Activated CD4-positive, alpha-beta T cell treated with anti-CD3 and anti-CD28 coated beads for 48 hours (primary cell): ENCODE measurements around the gene CACNA2D4.

Experiments used
- DNase-seq: peaks from one replicate; pipeline ENCODE4 v3.0.0-alpha.2; 2020

Gene CACNA2D4

DNA sequence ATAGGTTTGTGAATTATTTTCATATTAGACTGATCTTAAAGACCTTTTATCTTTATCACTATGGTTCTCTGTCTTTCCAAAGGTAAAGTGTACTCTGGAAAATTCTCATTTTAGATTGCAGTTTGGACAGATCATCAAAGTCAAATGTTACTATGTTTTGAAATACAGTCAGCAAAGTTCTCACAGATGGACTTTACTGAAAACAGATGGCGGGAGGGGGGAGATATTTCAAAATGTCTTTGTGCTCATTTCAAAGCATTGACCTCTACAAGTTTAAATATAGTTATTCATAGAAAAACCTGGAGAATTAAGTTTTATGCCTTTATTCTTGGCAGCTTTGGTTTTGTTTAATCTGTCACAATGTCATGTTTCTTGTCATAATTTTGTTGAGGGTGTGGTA lies 149.8 kb downstream of the CACNA2D4 start:
- no peak for DNase-seq

DNA sequence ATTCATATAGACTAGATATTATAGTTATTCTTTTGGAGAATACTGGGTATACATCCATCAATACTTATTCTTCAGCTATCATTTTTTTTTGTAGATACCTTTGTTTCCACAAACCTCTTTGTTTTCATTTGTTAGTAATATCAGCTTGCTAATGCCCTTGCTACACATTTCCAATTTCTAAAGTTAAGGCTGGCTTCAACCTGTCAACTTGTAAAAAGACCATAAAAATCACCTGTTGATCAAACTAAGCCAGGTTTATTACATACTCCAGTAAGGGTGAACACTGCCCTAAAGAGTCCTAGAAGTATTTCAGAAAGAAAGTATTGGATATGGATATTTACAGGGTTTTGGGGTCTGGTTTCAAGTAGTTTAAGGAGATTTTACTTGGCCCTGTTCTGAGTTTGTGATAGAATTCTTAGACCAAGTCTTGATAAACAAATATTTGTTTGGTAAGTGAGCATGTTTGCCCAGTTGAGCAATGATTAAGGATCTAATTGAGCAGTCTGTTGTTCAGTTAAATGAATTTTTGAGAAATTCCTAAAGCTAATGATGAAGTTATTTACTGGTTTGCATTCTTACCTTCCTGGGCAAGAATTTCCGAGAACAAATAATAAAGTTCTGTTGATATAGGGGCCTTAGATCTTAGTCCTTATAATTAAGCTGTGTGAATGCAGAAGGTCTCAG lies 150.9 kb downstream of the CACNA2D4 start:
- no peak for DNase-seq

DNA sequence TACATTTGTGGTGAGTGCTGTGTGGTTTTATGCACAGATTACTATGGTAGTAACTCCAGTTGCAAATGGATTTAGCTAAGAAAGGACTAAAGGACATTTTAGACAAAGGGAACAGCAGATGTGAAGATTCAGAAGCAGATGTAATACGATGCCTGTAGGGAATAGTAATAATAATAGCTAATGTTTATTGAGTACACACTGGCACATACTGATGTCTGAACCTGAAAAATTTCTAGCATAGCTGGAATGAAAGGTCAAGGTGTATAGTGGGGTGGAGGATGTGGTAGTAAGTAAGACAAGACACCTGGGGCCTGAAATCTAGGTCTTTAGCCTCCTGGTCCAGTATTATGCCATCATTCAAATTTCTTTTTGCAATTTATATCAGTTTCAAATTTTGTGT lies 152.3 kb downstream of the CACNA2D4 start:
- no peak for DNase-seq

DNA sequence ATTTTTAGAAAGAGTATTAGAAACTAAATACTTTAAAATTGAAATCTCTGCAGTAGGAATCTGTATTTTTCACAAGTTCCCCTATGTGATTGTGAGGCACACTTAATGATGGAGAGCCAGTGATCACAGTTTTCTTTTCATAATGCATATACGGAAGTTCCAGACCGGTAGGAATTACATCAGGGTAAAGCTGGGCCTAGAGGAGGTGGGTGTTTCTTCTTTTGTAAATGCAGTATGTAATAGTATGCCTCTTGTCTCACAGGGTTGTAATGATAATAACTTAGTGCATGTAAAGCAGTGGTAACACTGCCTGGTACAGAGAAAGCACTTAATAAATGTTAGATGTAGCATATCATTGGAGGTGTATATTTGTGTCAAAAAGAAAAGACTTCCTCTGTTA lies 155.3 kb downstream of the CACNA2D4 start:
- DNase-seq = no peak

DNA sequence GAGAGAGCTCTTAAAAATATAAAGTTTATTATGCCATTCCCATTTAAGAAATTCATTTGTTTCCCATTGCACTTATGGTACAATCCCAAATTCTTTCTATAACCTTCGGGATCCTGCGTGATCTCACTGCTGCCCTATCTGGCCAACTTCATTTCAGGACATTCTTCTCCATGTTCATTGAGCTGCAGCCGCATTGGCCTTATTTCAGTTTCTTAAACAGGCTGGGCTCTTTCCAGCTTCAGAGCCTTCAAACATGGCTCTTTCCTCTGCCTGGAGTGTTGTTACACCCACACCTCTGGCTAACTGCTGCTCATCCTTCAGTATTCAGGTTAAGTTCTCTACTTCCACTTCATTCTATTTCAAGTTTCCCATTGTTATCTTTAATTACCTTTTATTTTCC lies 156.6 kb downstream of the CACNA2D4 start:
- no peak for DNase-seq

DNA sequence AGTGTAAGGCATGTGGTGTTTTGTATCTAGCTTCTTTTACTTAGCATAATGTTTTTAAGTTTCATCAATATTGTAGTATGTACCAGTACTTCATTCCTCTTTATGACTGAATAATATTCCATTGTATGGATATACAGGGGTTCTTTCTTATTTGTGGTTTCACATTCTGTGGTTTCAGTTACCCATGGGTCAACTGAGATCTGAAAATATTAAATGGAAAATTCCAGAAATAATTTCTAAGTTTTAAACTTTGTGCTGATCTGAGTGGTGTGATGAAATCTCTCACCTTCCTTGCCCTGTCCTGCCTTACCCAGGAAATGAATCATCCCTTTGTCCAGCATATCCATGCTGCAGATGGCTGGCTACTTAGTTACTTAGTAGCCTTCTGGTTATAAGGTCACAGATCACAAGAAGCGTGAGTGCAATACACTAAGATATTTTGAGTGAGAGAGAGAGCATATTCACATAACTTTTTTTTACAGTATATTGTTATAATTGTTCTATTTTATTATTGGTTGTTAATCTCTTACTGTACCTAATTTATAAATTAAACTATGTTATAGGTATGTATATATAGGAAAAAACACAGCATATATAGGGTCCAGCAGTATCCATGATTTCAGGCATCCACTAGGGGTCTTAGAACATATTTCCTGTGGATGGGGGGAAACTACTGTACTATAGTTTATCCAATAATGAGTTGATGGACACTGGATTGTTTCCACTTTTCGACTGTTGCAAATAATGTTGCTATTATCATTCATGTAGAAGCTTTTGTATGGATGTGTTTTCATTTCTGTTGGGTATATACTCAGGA lies 157.7 kb downstream of the CACNA2D4 start:
- no peak for DNase-seq

DNA sequence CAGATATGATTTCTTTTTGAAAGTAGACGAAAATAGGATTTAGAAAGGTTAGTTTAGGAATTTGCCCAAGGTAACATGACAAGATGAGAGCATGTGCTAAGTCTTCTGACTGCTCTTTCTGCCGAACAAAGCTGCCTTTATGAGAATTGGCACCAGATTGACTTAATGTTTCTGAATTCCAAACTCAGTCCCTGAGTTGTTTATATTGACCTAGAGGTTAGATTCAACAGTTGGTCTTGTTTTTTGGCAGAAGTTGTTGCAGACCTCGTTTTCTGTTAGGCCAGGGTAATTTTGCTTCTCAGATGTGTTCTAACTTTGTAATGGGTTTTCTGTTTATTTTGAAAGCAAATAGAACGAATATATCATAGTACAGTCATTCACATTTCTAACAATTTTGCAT lies 159.6 kb downstream of the CACNA2D4 start:
- no peak for DNase-seq

DNA sequence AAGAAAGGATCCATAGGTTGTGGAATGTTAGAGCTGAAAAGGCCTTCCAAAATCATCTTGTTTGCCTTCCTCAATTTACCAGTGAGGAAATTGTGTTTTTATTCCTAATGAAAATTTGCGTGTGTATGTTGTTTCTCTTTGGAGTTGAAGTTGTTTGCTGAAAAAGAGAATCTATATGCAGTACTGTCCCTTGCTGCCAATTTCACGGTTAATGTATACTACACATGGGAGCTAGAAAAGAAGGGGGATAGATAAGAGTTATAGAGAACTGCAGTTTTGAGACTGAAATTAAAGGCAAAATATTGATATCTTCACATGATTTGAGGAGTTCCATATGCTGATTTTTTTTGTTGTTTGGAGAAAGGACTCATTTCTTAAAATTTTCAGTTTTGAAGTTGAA lies 160.1 kb downstream of the CACNA2D4 start:
- no peak for DNase-seq

DNA sequence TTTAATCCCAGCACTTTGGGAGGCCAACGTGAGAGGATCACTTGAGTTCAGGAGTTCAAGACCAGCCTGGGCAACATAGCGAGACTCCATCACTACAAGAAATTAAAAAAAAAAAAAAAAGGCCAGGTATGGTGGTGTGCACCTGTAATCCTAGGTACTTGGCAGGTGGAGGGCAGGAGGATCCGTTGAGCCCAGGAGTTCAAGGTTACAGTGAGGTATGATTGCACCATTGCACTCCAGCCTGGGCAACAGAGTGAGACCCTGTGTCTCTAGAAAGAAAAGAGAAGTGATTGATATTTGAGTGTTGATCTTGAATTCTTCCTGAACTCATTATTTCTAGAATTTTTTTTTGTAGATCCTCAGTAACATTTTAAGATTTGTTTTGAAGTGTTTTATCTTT lies 168.2 kb downstream of the CACNA2D4 start:
- no peak for DNase-seq

DNA sequence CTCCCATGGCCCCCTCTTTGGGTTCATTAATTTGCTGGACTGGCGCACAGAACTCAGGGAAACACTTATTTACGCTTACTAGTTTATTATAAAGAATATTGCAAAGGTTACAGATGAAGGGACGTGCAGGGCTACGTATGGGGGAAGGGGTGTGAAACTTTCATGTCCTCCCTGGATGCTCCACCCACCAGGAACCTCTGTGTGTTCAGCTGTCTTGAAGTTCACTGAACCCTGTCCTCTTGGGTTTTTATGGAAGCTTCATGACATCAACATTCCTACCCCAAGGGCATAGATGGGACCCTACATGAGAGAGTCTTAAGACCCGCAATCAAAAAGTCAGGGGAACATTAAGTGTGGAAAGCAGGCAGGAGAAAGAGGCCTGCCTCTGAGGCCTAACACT lies 169.4 kb downstream of the CACNA2D4 start:
- DNase-seq = no peak

DNA sequence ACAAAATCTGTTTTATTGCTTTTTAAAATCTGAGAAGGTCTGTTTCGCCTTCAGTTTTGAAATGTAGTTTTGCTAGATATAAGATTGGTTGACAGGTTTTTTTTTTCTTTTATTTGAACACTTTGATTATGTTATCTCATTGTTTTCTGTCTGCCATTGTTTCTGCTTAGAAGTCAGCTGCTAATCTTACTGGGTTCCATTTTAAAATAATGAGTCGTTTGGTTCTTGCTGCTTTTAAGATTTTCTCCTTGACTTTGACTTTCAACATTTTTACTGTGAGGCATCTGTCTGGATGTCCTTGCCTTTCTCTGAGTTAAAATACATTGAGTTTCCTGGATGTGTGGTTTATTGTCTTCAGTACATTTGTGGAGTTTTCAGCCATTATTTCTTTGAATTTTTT lies 170.8 kb downstream of the CACNA2D4 start:
- DNase-seq = no peak

DNA sequence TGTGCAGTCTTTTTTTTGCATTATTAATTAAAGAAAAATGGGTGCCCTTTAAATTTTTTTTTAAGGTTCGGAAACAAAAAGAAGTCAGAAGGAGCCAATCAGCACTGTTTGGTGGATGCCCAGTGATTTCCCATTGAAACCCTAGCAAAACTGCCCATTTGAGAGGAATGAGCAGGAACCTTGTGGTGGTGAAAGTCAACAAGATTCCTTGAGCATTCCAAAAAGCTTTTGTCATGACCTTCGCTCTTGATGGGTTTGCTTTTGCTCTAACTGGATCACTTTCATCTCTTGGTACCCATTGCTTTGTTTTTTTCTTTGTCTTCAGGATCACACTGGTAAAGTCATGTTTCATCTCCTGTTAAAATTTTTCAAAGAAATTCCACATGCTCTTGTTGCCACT lies 173.5 kb downstream of the CACNA2D4 start:
- no peak for DNase-seq
